NCI-H187 treated with DMSO at 0.1 percent for 48 hours (cell line): ENCODE data around the gene MMD.
"Not testable (repeated sequence)": the region's sequence is repeated elsewhere in the genome, so short reads cannot be mapped to it uniquely, and the experiment has no call there.

Source experiments
- DNase-seq: peaks from one replicate; lab custom pipeline; 2025; lab: John Stamatoyannopoulos, UW

Gene MMD

GRCh38 chr17:55391764-55392467, 29.7 kb downstream of the MMD start:
- no peak for DNase-seq

- no peak for DNase-seq
Observed at GRCh38 chr17:55391244-55391757, 30.3 kb downstream of the MMD start.

- DNase-seq = no peak
Observed at GRCh38 chr17:55390364-55390977, 31.2 kb downstream of the MMD start.

GRCh38 chr17:55389715-55390114, 31.9 kb downstream of the MMD start:
- DNase-seq = not testable (repeated sequence)

GRCh38 chr17:55388842-55389241, 32.8 kb downstream of the MMD start:
- DNase-seq = no peak

- no peak for DNase-seq
Observed at GRCh38 chr17:55386796-55387332, 34.8 kb downstream of the MMD start.

- no peak for DNase-seq
Observed at GRCh38 chr17:55384643-55385232, 36.9 kb downstream of the MMD start.

GRCh38 chr17:55383771-55384642, 37.6 kb downstream of the MMD start:
- DNase-seq = no peak

GRCh38 chr17:55381017-55381770, 40.4 kb downstream of the MMD start:
- DNase-seq = no peak

GRCh38 chr17:55377671-55378275, 43.9 kb downstream of the MMD start:
- no peak for DNase-seq

- no peak for DNase-seq
Observed at GRCh38 chr17:55368706-55369105, 52.9 kb downstream of the MMD start.

- DNase-seq = no peak
Observed at GRCh38 chr17:55366020-55366481, 55.6 kb downstream of the MMD start.

- DNase-seq = no peak
Observed at GRCh38 chr17:55363033-55363432, 58.6 kb downstream of the MMD start.

GRCh38 chr17:55360971-55361370, 60.7 kb downstream of the MMD start:
- DNase-seq = no peak

- peak; percentile 20 for DNase-seq
Observed at GRCh38 chr17:55356434-55357328, 65.0 kb downstream of the MMD start.

GRCh38 chr17:55354941-55355340, 66.7 kb downstream of the MMD start:
- DNase-seq = no peak

- no peak for DNase-seq
Observed at GRCh38 chr17:55354010-55354409, 67.6 kb downstream of the MMD start.

- DNase-seq = no peak
Observed at GRCh38 chr17:55351226-55351625, 70.4 kb downstream of the MMD start.

GRCh38 chr17:55350825-55351205, 70.8 kb downstream of the MMD start:
- no peak for DNase-seq
